Measurements from ENCODE around the gene ACKR3.

Gene ACKR3

GRCh38 chr2:236619910-236620612 is 50.4 kb downstream of the ACKR3 start:
- Histone ChIP-seq H3K9me2 (replicated peaks; ENCODE audit: low read depth, low read length) (no peaks in the 10 kb centered on the region), H4K20me1 (ENCODE audit: insufficient read depth, low read length, poor library complexity, severe bottlenecking) (no peaks in the 10 kb centered on the region), H2AFZ (ENCODE audit: low read length) (no peak overlapping the region), H3K9me3 (ENCODE audit: insufficient read depth, low read depth, low read length) (no peaks in the 10 kb centered on the region), H3K9ac (ENCODE audit: low read depth, low read length, poor library complexity, severe bottlenecking) (no peak overlapping the region), H3K27me3 (ENCODE audit: insufficient read depth, low read length, poor library complexity, severe bottlenecking) (no peaks in the 10 kb centered on the region), H3K79me2 (ENCODE audit: insufficient read depth, low read length) (no peaks in the 10 kb centered on the region), H3K4me3 (ENCODE audit: low read length, poor library complexity, severe bottlenecking) (no peak overlapping the region), H3F3A (ENCODE audit: low read depth) (no peaks in the 10 kb centered on the region), H3K4me2 (ENCODE audit: low read depth, low read length, poor library complexity, severe bottlenecking) (no peak overlapping the region), H3K36me3 (ENCODE audit: insufficient read depth, low read length) (no peaks in the 10 kb centered on the region), H3K4me1 (ENCODE audit: insufficient read depth, low read length, poor library complexity, severe bottlenecking) (no peaks in the 10 kb centered on the region)
- TF ChIP-seq CTCF (conservative IDR thresholded peaks at IDR 0.05; ENCODE audit: low read length) (no peak), EZH2phosphoT487 (IDR thresholded peaks at IDR 0.05; ENCODE audit: borderline replicate concordance) (no peak)

- H3K9me3 ChIP-seq (ENCODE audit: insufficient read depth, low read depth, low read length): no peaks in the 10 kb centered on the region
- no peaks in the 10 kb centered on the region for H3F3A ChIP-seq (ENCODE audit: low read depth)
- H3K79me2 ChIP-seq (ENCODE audit: insufficient read depth, low read length): no peaks in the 10 kb centered on the region
- no peak overlapping the region for H3K4me2 ChIP-seq (ENCODE audit: low read depth, low read length, poor library complexity, severe bottlenecking)
- H2AFZ ChIP-seq (ENCODE audit: low read length): no peak overlapping the region
- H3K9me2 ChIP-seq (replicated peaks; ENCODE audit: low read depth, low read length): no peaks in the 10 kb centered on the region
- no peaks in the 10 kb centered on the region for H3K36me3 ChIP-seq (ENCODE audit: insufficient read depth, low read length)
- no peak overlapping the region for H3K9ac ChIP-seq (ENCODE audit: low read depth, low read length, poor library complexity, severe bottlenecking)
- no peaks in the 10 kb centered on the region for H3K4me1 ChIP-seq (ENCODE audit: insufficient read depth, low read length, poor library complexity, severe bottlenecking)
- H3K27me3 ChIP-seq (ENCODE audit: insufficient read depth, low read length, poor library complexity, severe bottlenecking): no peaks in the 10 kb centered on the region
- no peak for TF ChIP-seq CTCF (conservative IDR thresholded peaks at IDR 0.05; ENCODE audit: low read length)
- no peak for TF ChIP-seq EZH2phosphoT487 (IDR thresholded peaks at IDR 0.05; ENCODE audit: borderline replicate concordance)
- no peaks in the 10 kb centered on the region for H4K20me1 ChIP-seq (ENCODE audit: insufficient read depth, low read length, poor library complexity, severe bottlenecking)
- no peak overlapping the region for H3K4me3 ChIP-seq (ENCODE audit: low read length, poor library complexity, severe bottlenecking)
These were observed 52.2 kb downstream of the ACKR3 start for GRCh38 chr2:236621786-236622185.

GRCh38 chr2:236622201-236622600 is 52.6 kb downstream of the ACKR3 start:
- H3K4me3 ChIP-seq (ENCODE audit: low read length, poor library complexity, severe bottlenecking): no peak overlapping the region
- no peaks in the 10 kb centered on the region for H4K20me1 ChIP-seq (ENCODE audit: insufficient read depth, low read length, poor library complexity, severe bottlenecking)
- TF ChIP-seq CTCF (conservative IDR thresholded peaks at IDR 0.05; ENCODE audit: low read length): no peak
- no peak for TF ChIP-seq EZH2phosphoT487 (IDR thresholded peaks at IDR 0.05; ENCODE audit: borderline replicate concordance)
- no peaks in the 10 kb centered on the region for H3K9me2 ChIP-seq (replicated peaks; ENCODE audit: low read depth, low read length)
- no peaks in the 10 kb centered on the region for H3K79me2 ChIP-seq (ENCODE audit: insufficient read depth, low read length)
- H3K9me3 ChIP-seq (ENCODE audit: insufficient read depth, low read depth, low read length): no peaks in the 10 kb centered on the region
- no peaks in the 10 kb centered on the region for H3K36me3 ChIP-seq (ENCODE audit: insufficient read depth, low read length)
- no peaks in the 10 kb centered on the region for H3K4me1 ChIP-seq (ENCODE audit: insufficient read depth, low read length, poor library complexity, severe bottlenecking)
- H3K4me2 ChIP-seq (ENCODE audit: low read depth, low read length, poor library complexity, severe bottlenecking): no peak overlapping the region
- no peak overlapping the region for H3K9ac ChIP-seq (ENCODE audit: low read depth, low read length, poor library complexity, severe bottlenecking)
- H3K27me3 ChIP-seq (ENCODE audit: insufficient read depth, low read length, poor library complexity, severe bottlenecking): no peaks in the 10 kb centered on the region
- no peak overlapping the region for H2AFZ ChIP-seq (ENCODE audit: low read length)
- H3F3A ChIP-seq (ENCODE audit: low read depth): no peaks in the 10 kb centered on the region
